22Rv1 (cell line): Measurements from ENCODE around the gene LAMA5.

Source experiments
- ZFX ChIP-seq: fragments of 450-650 bp; IDR thresholded peaks from 2 replicates; pipeline ENCODE4 v1.6.1; 2017; ENCODE audit warnings: antibody characterized with exemption, borderline replicate concordance
- TF ChIP-seq, protein P1 (sequence below): fragments of 450-650 bp; IDR thresholded peaks from 2 replicates; pipeline ENCODE4 v1.5.1; 2017; ENCODE audit warnings: mild to moderate bottlenecking

DNA sequence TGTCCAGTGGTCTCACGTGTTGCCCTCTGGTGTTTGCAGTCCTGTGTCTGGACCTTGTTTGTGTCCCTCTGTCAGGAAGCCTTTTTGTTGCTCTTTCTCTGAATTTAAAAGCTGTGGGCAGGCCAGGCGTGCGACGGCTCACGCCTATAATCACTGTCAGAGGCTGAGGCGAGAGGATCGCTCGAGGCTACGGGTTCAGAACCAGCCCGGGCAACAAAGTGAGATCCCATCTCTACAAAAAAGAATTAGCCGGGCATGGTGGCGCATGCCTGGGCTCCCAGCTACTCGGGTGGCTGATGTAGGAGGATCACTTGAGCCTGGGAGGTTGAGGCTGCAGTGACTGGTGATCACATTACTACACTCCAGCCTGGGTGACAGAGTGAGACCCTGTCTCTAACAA, 100.3 kb downstream of the LAMA5 start:
- TF ChIP-seq, protein P1, sequence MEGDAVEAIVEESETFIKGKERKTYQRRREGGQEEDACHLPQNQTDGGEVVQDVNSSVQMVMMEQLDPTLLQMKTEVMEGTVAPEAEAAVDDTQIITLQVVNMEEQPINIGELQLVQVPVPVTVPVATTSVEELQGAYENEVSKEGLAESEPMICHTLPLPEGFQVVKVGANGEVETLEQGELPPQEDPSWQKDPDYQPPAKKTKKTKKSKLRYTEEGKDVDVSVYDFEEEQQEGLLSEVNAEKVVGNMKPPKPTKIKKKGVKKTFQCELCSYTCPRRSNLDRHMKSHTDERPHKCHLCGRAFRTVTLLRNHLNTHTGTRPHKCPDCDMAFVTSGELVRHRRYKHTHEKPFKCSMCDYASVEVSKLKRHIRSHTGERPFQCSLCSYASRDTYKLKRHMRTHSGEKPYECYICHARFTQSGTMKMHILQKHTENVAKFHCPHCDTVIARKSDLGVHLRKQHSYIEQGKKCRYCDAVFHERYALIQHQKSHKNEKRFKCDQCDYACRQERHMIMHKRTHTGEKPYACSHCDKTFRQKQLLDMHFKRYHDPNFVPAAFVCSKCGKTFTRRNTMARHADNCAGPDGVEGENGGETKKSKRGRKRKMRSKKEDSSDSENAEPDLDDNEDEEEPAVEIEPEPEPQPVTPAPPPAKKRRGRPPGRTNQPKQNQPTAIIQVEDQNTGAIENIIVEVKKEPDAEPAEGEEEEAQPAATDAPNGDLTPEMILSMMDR: no peak
- TF ChIP-seq ZFX: no peak
